Measurements from ENCODE around the gene TXNDC8.

The TXNDC8 gene

DNA sequence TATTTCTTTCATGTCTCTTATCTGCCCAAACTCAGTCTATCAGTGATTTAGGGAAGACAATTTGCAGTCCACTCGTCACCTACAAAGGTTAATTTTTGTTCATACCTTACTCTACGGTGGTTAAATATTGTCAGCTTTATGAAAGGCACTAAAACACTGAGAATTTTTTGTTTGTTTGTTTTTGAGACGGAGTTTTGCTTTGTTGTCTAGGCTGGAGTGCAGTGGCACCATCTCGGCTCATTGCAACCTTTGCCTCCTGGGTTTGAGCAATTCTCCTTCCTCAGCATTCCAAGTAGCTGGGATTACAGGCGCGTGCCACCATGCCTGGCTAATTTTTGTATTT lies 55.0 kb downstream of the TXNDC8 start:
- TF ChIP-seq, protein P1, sequence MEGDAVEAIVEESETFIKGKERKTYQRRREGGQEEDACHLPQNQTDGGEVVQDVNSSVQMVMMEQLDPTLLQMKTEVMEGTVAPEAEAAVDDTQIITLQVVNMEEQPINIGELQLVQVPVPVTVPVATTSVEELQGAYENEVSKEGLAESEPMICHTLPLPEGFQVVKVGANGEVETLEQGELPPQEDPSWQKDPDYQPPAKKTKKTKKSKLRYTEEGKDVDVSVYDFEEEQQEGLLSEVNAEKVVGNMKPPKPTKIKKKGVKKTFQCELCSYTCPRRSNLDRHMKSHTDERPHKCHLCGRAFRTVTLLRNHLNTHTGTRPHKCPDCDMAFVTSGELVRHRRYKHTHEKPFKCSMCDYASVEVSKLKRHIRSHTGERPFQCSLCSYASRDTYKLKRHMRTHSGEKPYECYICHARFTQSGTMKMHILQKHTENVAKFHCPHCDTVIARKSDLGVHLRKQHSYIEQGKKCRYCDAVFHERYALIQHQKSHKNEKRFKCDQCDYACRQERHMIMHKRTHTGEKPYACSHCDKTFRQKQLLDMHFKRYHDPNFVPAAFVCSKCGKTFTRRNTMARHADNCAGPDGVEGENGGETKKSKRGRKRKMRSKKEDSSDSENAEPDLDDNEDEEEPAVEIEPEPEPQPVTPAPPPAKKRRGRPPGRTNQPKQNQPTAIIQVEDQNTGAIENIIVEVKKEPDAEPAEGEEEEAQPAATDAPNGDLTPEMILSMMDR (IDR thresholded peaks at IDR 0.05; ENCODE audit: low read depth, low read length) = no peak
- H3K4me3 ChIP-seq (ENCODE audit: low read depth, low read length) = no peak overlapping the region

DNA sequence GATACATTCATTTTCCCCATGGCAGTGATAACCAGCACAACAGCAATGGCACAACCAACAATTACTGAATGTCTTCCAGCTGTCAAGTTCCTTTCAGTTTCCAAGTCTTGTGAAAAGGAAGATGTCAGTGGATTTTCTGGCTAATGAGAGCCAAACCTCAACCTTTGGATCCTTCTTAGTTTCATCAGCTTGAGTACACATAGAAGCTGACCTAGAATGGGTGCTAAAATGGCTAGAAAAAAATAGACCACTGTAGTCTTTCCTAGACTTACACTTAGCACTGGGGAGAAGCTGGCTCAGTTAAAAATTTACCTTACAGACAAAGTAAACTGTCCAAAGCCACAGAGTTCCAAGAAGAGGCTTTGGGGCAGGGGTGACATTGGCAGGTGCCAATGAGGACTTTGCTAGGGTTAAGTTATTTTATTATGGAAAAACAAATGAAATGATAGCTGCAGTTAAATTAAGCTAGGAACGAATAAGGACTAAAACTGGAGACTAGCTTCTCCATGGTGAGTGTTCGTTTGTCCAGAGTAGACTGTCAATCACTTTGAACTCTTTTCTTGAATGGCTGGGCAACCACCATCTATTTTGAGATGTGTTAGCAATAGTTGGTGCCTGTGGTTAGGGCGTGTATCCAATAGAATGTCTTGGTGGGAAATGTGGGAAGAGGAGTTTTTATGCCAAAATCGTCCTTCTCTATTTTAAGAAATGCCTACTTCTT lies 55.5 kb downstream of the TXNDC8 start:
- no peak overlapping the region for H3K4me3 ChIP-seq (ENCODE audit: low read depth, low read length)
- TF ChIP-seq, protein P1 (IDR thresholded peaks at IDR 0.05; ENCODE audit: low read depth, low read length) = no peak

DNA sequence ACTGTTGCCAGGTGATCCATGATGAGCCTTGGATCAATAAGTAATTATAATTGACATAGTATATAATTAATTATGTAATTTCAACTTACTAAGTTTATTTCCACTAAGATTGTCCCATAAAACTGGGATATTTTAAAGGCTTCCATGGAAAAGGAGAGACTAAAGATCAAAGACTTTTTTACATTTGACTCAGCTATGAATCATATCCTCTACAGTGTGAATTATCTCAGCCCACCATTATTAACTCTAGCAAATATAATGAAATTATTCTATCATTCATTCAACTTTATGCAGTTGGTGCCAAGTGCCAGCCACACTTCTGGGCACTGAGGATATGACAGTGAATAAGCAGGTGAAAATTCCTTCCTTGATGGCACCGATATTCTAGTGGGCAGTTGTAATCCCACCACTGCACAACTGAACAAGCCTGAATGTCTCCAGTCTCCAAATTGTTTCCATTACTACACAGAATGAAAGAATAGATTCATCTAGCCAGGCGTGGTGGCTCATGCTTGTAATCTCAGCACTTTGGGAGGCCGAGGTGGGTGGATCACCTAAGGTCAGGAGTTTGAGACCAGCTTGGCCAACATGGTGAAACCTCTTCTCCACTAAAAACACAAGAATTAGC lies 59.5 kb downstream of the TXNDC8 start:
- TF ChIP-seq, protein P1 (IDR thresholded peaks at IDR 0.05; ENCODE audit: low read depth, low read length) = no peak

DNA sequence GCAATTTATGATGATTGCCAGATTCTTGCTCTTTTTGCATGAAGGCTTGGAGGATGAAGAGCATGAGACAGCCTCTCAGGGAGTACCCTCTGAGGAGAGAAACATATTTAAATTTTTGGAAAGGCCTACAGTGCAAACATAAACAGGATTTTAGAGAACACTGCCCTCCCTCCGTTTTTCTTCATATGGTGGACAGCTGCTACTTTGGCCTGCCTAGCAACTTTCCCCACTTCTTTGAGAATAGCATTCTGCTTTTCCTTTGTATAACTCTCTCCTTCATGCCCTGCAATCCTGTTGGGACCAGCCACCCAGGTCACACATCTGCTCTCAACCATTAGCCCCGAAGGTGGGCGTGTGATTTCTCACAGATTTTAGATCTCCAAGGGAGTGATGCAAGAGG lies 60.9 kb downstream of the TXNDC8 start:
- TF ChIP-seq, protein P1 (IDR thresholded peaks at IDR 0.05; ENCODE audit: low read depth, low read length) = no peak
- no peak overlapping the region for H3K4me3 ChIP-seq (ENCODE audit: low read depth, low read length)

More for the DNA sequence above, 59.5 kb downstream of the TXNDC8 start:
- H3K4me3 ChIP-seq (ENCODE audit: low read depth, low read length) = no peak overlapping the region

DNA sequence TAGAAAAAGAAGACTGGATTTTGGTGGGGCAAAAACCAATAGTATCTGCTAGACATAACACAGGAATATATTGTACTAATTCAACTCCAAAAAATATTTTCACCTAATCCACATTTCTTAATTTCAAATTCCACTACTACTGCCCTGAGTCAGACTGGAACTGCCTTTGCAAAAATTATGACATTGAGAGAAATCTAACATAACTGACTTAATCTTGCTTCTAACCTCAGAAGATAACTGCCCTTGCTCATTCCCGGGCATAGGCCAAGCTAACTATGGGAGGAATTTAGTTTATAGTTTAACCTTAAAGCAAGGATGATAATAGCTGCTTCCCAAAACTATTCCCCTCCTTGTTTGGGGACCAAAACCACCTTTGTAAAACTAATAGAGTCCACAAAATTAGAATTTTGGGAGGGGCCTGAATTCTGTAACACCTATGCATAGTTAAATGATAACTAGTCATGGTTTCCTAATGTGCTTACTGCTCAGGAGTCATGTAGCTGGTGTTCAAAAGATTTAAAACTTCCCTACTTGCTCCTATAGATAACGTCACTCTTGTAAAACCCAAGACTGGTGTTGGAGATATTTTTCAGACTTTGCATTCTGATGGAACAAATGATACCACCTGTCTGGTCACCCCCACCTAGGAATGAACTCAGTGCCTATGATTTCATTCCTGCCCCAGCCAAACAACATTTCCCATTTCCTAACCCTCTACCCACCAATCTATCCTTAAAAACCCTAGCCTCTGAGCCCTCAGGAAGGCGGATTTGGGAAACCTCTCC lies 67.3 kb downstream of the TXNDC8 start:
- TF ChIP-seq, protein P1 (IDR thresholded peaks at IDR 0.05; ENCODE audit: low read depth, low read length) = no peak
- H3K4me3 ChIP-seq (ENCODE audit: low read depth, low read length) = no peak overlapping the region

DNA sequence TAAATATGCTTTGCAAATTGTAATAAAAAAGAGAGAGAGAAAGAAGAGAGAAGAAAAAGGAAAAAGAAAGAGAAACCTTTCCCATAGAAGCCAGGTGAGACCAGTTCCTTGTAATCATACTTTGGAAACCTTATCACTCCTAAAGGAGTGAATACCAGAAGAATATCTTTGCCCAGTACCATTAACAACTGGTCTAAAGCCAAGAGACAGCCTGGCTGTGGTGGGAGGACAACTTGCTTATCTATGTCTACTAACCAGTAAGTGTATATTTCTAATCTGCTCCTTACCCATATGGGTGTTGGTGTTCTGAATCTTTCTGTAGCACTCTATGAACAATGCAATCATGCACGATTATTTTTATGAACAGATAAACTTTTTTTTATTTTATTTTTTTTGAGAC lies 70.9 kb downstream of the TXNDC8 start:
- no peak overlapping the region for H3K4me3 ChIP-seq (ENCODE audit: low read depth, low read length)
- TF ChIP-seq, protein P1 (IDR thresholded peaks at IDR 0.05; ENCODE audit: low read depth, low read length) = no peak

DNA sequence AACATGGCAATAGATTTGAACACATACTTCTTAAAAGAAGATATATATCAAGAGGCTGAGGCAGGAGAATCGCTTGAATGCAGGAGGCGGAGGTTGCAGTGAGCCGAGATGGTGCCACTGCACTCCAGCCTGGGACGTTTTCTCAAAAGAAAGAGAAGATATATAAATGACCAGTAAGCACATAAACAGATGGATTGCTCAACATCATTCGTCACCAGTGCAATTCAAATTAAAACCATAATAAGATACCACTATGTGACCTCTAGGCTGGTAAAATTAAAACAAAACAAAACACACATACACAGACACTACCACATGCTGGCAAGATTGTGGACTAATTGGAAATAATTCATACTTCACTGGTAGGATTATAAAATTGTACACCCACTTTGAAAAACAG lies 76.0 kb downstream of the TXNDC8 start:
- TF ChIP-seq, protein P1 (IDR thresholded peaks at IDR 0.05; ENCODE audit: low read depth, low read length) = no peak
- no peak overlapping the region for H3K4me3 ChIP-seq (ENCODE audit: low read depth, low read length)
